Measurements from ENCODE around the gene NMNAT1. TPM values are rescaled to one million over a fixed set of nuclear protein-coding genes. Genes with fewer than 3 reads are reported as not detected.

Gene NMNAT1
- total RNA-seq, 2 donors from 2014 or later = 10.0 to 13.9 TPM

DNA sequence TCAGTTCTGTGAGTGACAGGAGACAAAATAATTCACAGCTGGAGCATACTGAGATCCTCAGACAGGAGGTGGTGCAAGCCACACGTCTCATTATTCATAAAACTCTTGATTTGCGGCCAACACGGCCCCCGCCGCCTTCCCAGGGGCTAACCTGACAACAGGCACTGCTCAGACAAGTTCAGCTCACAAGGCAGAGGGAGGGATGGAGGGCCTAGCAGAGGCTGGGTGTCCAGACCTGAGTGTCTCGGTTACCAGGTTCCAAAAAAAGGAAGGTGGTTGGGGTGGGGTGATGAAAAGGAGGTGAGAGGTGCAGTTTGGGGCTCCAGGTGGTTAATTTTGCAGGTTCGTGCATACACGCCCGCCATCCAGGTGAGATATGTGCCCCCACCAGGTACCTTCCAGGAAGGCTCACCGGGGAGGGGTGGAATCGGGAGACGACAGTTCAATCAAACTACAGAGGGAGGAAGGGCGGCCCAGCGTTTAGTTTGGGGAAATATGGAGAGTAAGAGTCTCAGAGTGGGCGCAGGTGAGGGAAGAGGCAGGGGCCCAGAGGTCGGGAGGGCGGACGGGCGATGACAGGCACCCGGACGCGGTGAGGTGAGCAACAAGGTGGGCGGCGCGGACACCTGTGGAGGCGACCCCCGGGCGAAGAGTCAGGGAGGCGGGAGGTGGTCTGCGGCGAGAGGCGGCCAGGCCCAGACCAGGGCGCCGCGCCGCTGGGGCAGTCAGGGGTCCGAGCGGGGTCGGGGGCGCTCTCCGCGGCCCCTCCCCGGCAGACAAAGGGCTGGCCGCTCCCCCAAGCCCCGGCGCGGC, 33.8 kb upstream of the NMNAT1 start:
- Histone ChIP-seq H3K27me3 (no peaks in the 10 kb centered on the region), H3K4me3 (peak overlapping the region; percentile 81 to 89), H3K36me3 (no peaks in the 10 kb centered on the region), H3K4me1 (peaks cover 0 to 31% of the 10 kb centered on the region in 2 donors), H3K27ac (peak overlapping the region; percentile 84 to 91), H3K9me3 (no peaks in the 10 kb centered on the region)
- no peak for DNase-seq (ENCODE audit: low spot score)
- TF ChIP-seq, protein P1, sequence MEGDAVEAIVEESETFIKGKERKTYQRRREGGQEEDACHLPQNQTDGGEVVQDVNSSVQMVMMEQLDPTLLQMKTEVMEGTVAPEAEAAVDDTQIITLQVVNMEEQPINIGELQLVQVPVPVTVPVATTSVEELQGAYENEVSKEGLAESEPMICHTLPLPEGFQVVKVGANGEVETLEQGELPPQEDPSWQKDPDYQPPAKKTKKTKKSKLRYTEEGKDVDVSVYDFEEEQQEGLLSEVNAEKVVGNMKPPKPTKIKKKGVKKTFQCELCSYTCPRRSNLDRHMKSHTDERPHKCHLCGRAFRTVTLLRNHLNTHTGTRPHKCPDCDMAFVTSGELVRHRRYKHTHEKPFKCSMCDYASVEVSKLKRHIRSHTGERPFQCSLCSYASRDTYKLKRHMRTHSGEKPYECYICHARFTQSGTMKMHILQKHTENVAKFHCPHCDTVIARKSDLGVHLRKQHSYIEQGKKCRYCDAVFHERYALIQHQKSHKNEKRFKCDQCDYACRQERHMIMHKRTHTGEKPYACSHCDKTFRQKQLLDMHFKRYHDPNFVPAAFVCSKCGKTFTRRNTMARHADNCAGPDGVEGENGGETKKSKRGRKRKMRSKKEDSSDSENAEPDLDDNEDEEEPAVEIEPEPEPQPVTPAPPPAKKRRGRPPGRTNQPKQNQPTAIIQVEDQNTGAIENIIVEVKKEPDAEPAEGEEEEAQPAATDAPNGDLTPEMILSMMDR (IDR thresholded peaks at IDR 0.05) = no peak

DNA sequence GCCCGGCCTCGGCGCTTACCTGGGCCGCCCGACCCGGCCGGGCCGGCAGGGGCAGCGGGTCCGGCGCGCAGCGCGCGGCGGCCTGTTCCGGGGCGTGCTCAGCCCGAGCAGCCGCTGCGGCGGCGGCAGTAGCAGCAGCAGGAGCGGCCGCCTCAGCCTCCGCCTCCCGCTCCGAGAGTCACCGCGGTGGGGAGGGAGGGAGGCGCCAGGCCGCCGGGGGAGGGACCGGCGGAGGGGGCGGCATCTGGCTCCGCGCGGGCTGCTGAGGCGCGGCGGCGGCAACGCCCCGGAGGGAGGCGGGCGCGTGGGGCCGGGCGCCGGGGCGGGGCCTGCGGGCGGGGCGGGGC, 33.2 kb upstream of the NMNAT1 start, which contains the start of gene CTNNBIP1:
Gene CTNNBIP1, minus strand, starts transcription at position 194 of the 347 bp plus-strand sequence. CDS start 38,205 bp downstream, outside the sequence.
- TF ChIP-seq, protein P1 (IDR thresholded peaks at IDR 0.05) = no peak
- no peaks in the 10 kb centered on the region for H3K27me3 ChIP-seq
- peaks cover 0 to 25% of the 10 kb centered on the region in 2 donors for H3K4me1 ChIP-seq
- no peaks in the 10 kb centered on the region for H3K36me3 ChIP-seq
- H3K27ac ChIP-seq = peak within 1 kb of the TSS; percentile 91 to 94
- DNase-seq (ENCODE audit: low spot score) = no peak
- H3K9me3 ChIP-seq = no peaks in the 10 kb centered on the region
- peak within 1 kb of the TSS; percentile 81 to 89 for H3K4me3 ChIP-seq

DNA sequence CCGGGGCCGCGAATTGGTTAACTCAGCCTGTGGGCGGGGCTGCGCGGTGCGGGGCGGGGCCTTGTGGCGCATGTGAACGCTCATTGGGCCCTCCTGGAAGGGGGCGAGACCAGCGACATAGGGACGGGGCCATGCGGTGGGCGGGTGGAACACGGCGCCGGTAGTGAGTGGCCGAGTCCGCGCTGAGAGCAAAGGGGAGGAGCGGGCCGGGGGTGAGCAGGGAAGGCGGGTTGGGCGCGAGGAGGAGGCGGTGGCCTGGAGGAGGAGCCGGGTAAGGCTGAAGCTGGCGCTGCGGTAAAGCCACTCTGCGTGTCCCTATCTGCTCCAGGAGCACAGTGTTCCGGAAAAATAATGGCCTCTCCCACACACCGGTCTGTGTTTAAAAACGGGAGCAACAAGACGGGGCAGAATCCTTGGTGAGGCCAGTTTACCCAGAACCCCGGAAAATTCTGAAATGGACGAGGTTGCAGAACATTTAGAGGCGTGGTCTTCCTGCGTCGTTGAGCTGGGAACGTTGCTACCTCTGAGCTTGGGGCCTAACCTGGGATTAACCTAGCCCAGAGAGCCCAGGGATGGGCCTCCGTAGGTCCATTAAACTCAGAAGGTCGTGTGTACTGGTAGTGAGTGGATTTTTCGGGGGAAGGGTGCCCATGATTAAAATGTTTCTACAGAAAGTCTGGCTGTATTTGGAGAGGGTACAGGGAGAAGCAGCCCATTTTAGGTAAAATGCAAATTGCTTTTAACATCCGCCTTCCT, 32.7 kb upstream of the NMNAT1 start:
- Histone ChIP-seq H3K9me3 (no peaks in the 10 kb centered on the region), H3K27me3 (no peaks in the 10 kb centered on the region), H3K4me3 (peak overlapping the region; percentile 46 to 64), H3K27ac (peak overlapping the region; percentile 90 to 94), H3K36me3 (no peaks in the 10 kb centered on the region), H3K4me1 (peaks cover 0 to 20% of the 10 kb centered on the region in 2 donors)
- TF ChIP-seq, protein P1 (IDR thresholded peaks at IDR 0.05) = peak in 1 of 2 donors; percentile 9
- DNase-seq (ENCODE audit: low spot score) = peak; percentile 99

DNA sequence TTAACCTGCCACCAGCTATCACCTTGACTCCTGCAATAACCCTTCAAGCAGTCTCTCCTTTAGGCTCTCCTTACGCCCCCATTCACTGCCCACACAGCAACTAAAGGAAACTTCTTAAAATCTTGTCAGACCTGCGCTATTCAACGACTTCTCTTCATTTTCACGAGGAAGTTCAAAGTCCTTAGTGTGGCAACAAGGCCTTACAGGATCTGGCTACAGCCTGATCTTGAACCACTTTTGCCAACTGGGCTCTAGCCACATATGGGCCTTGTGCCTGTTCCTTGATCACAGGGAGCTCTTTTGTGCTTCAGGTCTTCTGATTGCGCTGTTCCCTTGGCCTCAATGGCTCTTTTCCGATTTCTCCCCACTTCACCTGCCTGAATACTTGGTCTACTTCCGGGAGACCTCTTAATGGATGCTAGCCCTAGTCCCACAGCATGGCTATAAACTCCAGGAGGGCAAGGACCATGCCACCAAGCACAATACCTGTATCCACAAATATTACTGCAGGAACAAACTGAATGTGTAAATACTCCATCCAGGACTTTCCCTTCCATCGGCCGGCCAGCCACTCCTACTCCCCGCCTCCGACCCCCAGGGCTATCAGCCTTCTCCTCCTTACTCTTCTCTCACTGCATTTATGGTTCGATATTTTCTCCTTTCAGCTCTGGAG, 30.9 kb upstream of the NMNAT1 start:
- Histone ChIP-seq H3K27ac (peak overlapping the region in 1 of 2 donors; percentile 90), H3K9me3 (no peaks in the 10 kb centered on the region), H3K4me1 (peaks cover 0 to 20% of the 10 kb centered on the region in 2 donors), H3K4me3 (no peak overlapping the region), H3K27me3 (no peaks in the 10 kb centered on the region), H3K36me3 (no peaks in the 10 kb centered on the region)
- DNase-seq (ENCODE audit: low spot score) = no peak
- TF ChIP-seq, protein P1 (IDR thresholded peaks at IDR 0.05) = no peak

DNA sequence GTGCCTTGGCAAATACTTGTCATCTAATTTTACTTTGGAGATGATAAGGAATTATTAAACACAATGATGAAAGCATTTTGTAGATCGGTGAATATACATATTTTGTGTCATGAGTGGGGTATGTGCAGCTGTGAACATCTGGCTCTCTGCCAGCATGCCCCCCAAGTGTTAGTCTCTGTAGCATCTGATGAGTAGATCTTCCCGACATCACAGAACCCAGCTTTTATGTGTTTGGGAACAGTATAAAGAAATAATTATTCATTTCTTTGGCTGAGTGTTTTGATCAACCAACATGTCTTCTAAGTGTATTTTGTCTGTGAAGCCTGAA, 28.7 kb upstream of the NMNAT1 start:
- Histone ChIP-seq H3K9me3 (no peaks in the 10 kb centered on the region), H3K27me3 (no peaks in the 10 kb centered on the region), H3K27ac (no peak overlapping the region), H3K36me3 (no peaks in the 10 kb centered on the region), H3K4me3 (no peak overlapping the region), H3K4me1 (peaks cover 0 to 8% of the 10 kb centered on the region in 2 donors)
- DNase-seq (ENCODE audit: low spot score) = no peak
- TF ChIP-seq, protein P1 (IDR thresholded peaks at IDR 0.05) = no peak

Data from right atrium auricular region (tissue), 2 donors.